GM12878 (cell line): ENCODE measurements around the gene PTPRN2. TPM values are rescaled to one million over a fixed set of nuclear protein-coding genes. Genes with fewer than 3 reads are reported as not detected.

Source experiments
- ATAC-seq: fragments of 200-7000 bp; cut with Tn5 transposase; 3 replicates; pipeline ENCODE4 v1.9.1; 2020; ENCODE audit warnings: mild to moderate bottlenecking, moderate library complexity
- BruUV-seq: library from RNA; stranded (reverse); fragments of 400-500 nt; replicated peaks from 2 replicates; lab custom pipeline; 2021; lab: Mats Ljungman, UMichigan
- CTCF ChIA-PET: fragments of 300-600 bp; sonication (Branson Sonifier 250); formaldehyde crosslinking; extraction: SDS; loops from one replicate; lab custom pipeline; 2021; ENCODE audit warnings: inconsistent platforms; lab: Yijun Ruan, JAX
- POLR2A ChIA-PET: fragments of 350-600 bp; formaldehyde crosslinking; extraction: SDS; loops from one replicate; lab custom pipeline; 2021; ENCODE audit warnings: inconsistent platforms; lab: Charles Lee
- RAD21 ChIA-PET: fragments of 300-600 bp; sonication (Branson Sonifier 250); formaldehyde crosslinking; loops from one replicate; lab custom pipeline; 2023; ENCODE audit warnings: antibody characterized with exemption; ENCODE audit not compliant: unreplicated experiment; lab: Charles Lee
- SMC1A ChIA-PET: fragments of 300-600 bp; sonication (Branson Sonifier 250); formaldehyde crosslinking; loops from one replicate; lab custom pipeline; 2023; ENCODE audit not compliant: unreplicated experiment, uncharacterized antibody; lab: Charles Lee
- DNase-seq: peaks from one replicate; pipeline ENCODE4 v3.0.0-alpha.2; 2011; ENCODE audit warnings: low read depth, low spot score
- FAIRE-seq: peaks from 3 replicates; lab custom pipeline; 2011; peaks lifted over from hg19 to GRCh38; lab: Jason Lieb, UNC
- H2AFZ ChIP-seq: 2 replicates; pipeline ENCODE4 v1.6.0; 2011; ENCODE audit warnings: low read depth, low read length, control low read depth; ENCODE audit not compliant: control insufficient read depth
- H3K27ac ChIP-seq: 2 replicates; pipeline ENCODE4 v1.5.1; 2011; ENCODE audit warnings: control low read depth; ENCODE audit not compliant: control insufficient read depth, insufficient read depth
- H3K27me3 ChIP-seq, 2 experiments: replicated peaks in 1 of 2; 2 replicates each; pipeline versions ENCODE4 v1.6.0 to v1.6.1; 2011; ENCODE audit warnings: low read length in 1 of 2; ENCODE audit not compliant: control insufficient read depth in 2 of 2, insufficient read depth in 2 of 2
- H3K36me3 ChIP-seq, 2 experiments: 2 replicates each; pipeline ENCODE4 v1.5.1; 2011; ENCODE audit warnings: low read length in 1 of 2; ENCODE audit not compliant: control insufficient read depth in 2 of 2, insufficient read depth in 2 of 2
- H3K4me1 ChIP-seq: 2 replicates; pipeline ENCODE4 v1.6.1; 2011; ENCODE audit warnings: mild to moderate bottlenecking, low read length, moderate library complexity, mixed read lengths; ENCODE audit not compliant: control insufficient read depth, insufficient read depth
- H3K4me2 ChIP-seq: 2 replicates; pipeline ENCODE4 v1.6.0; 2011; ENCODE audit warnings: control low read depth; ENCODE audit not compliant: control insufficient read depth, insufficient read depth
- H3K4me3 ChIP-seq: fragments of 200-600 bp; sonication (generic); 2 replicates; pipeline ENCODE4 v1.5.1; 2016
- H3K79me2 ChIP-seq: 2 replicates; pipeline ENCODE4 v1.6.0; 2011; ENCODE audit warnings: low read length; ENCODE audit not compliant: control insufficient read depth, insufficient read depth
- H3K9ac ChIP-seq: 2 replicates; pipeline ENCODE4 v1.8.0; 2011; ENCODE audit warnings: low read length, control low read depth, mixed read lengths; ENCODE audit not compliant: control insufficient read depth, insufficient read depth
- H3K9me3 ChIP-seq: replicated peaks from 3 replicates; pipeline ENCODE4 v1.5.1; 2011; ENCODE audit warnings: mild to moderate bottlenecking, low read length; ENCODE audit not compliant: control insufficient read depth, insufficient read depth
- H4K20me1 ChIP-seq: 2 replicates; pipeline ENCODE4 v1.6.0; 2011; ENCODE audit not compliant: control insufficient read depth, insufficient read depth
- ASH2L ChIP-seq: fragments of 300-600, 200-600 bp; sonication (generic); IDR thresholded peaks from 2 replicates; pipeline ENCODE4 v1.6.1; 2017; ENCODE audit warnings: low read depth, mild to moderate bottlenecking, borderline replicate concordance
- CEBPZ ChIP-seq: fragments of 150-350 bp; IDR thresholded peaks from 2 replicates; pipeline ENCODE4 v1.6.1; 2016; ENCODE audit warnings: low read depth, low read length
- E2F4 ChIP-seq: IDR thresholded peaks from 2 replicates; pipeline ENCODE4 v1.6.1; 2012; ENCODE audit warnings: low read depth, low read length, improper control_type of control experiment
- HDGF ChIP-seq: fragments of 450-650 bp; IDR thresholded peaks from 2 replicates; pipeline ENCODE4 v1.6.1; 2016; ENCODE audit warnings: antibody characterized with exemption
- IKZF1 ChIP-seq: fragments of 450-650 bp; conservative IDR thresholded peaks from 2 replicates; pipeline ENCODE4 v1.6.1; 2017; ENCODE audit warnings: antibody characterized with exemption, mild to moderate bottlenecking
- KDM1A ChIP-seq: fragments of 200-600 bp; sonication (generic); IDR thresholded peaks from 2 replicates; pipeline ENCODE4 v1.6.1; 2016; ENCODE audit warnings: borderline replicate concordance
- SMARCA5 ChIP-seq: fragments of 450-650 bp; IDR thresholded peaks from 2 replicates; pipeline ENCODE4 v1.6.1; 2017; ENCODE audit warnings: mild to moderate bottlenecking
- TAF1 ChIP-seq: IDR thresholded peaks from 2 replicates; pipeline ENCODE4 v1.6.1; 2011; ENCODE audit warnings: mild to moderate bottlenecking, low read depth, low read length, borderline replicate concordance
- TBL1XR1 ChIP-seq: IDR thresholded peaks from 2 replicates; pipeline ENCODE4 v1.6.1; 2012; ENCODE audit warnings: low read depth, low read length, improper control_type of control experiment
- WGBS: methylation state at CpG from one replicate; pipeline ENCODE4 v1.1.6; 2016; ENCODE audit warnings: low lambda C conversion rate; ENCODE audit not compliant: insufficient replicate concordance, insufficient coverage; ENCODE audit errors: missing lambda C conversion rate; 5-methylcytosine and 5-hydroxymethylcytosine counted together
- in situ Hi-C: fragments of 300-500 bp; cut with MboI; formaldehyde crosslinking; loops from 9 replicates; pipeline ENCODE4 v1.14.3; 2018; ENCODE audit warnings: mixed read lengths
- intact Hi-C: fragments of 100-400 bp; cut with micrococcal nuclease; formaldehyde crosslinking; loops from one replicate; pipeline ENCODE4 v1.14.2; 2022; ENCODE audit not compliant: unreplicated experiment
- polyA plus RNA-seq, 11 experiments: library from polyadenylated mRNA; depleted of rRNA in 4 of 11; unstranded in 6 of 11; stranded (reverse) in 5 of 11; fragments of >200 nt; fragmentation: Nextera tagmentation in 4 of 11; fragmentation: Illumina TruSeq in 1 of 11; extraction: Ambion mirVana in 4 of 11; extraction: Trizol in 1 of 11; gene quantifications; 1 replicate in 1 of 11; 2 replicates in 10 of 11; pipeline versions ENCODE4 v1.2.1 to v1.2.3, GENCODE V29; 2011 to 2016; ENCODE audit warnings: inconsistent platforms in 2 of 11, missing spikeins in 2 of 11, low read depth in 1 of 11
- total RNA-seq, 4 experiments: library from RNA; depleted of rRNA in 3 of 4; stranded (reverse); fragments of >200 nt in 3 of 4; fragmentation: Illumina TruSeq in 1 of 4; extraction: Trizol in 1 of 4; gene quantifications; 2 replicates each; pipeline versions ENCODE4 v1.2.1 to v1.2.3, GENCODE V29; 2013 to 2021

Gene PTPRN2
- total and polyA plus RNA-seq, 10 of the 15 experiments (the other 5 are each of a cell fraction or from before 2014, with no cell fraction given): 5.4 TPM; not detected in 9

- 88% methylated on average over 2 of the region's 2 CpGs for WGBS
- intact Hi-C loops: loop anchor here (10.0 kb wide), 1 partner anchor 359 kb away; no protein-coding TSS in a partner anchor
Measured at GRCh38 chr7:158616050-158616449, 28.4 kb upstream of the PTPRN2 start.

GRCh38 chr7:158614700-158615099, 27.1 kb upstream of the PTPRN2 start:
- Histone ChIP-seq H2AFZ (no peak overlapping the region), H3K9me3 (no peaks in the 10 kb centered on the region), H3K4me3 (no peak overlapping the region), H3K4me2 (no peak overlapping the region), H3K79me2 (no peaks in the 10 kb centered on the region), H3K9ac (no peak overlapping the region), H3K27me3 (no peaks in the 10 kb centered on the region), H4K20me1 (no peaks in the 10 kb centered on the region), H3K36me3 (no peaks in the 10 kb centered on the region; a peak in 1 of 4 replicates), H3K27ac (no peak overlapping the region), H3K4me1 (peaks cover 15% of the 10 kb centered on the region)
- intact Hi-C loops (loop anchor here (5.0 to 10.0 kb wide), 2 partner anchors 218 to 360 kb away; no protein-coding TSS in a partner anchor), in situ Hi-C loops (no loop called here)
- BruUV-seq: no TSS peak
- FAIRE-seq (no peak), ATAC-seq (no peak), DNase-seq (no peak)
- CTCF ChIA-PET: interaction anchor here (1.0 to 2.5 kb wide), 5 partner anchors 33 to 362 kb away, joined by 3 to 9 read pairs (median 4); no protein-coding TSS in a partner anchor
- SMC1A ChIA-PET: interaction anchor here (1.0 to 1.5 kb wide), 4 partner anchors 37 to 249 kb away, joined by 3 to 4 read pairs (median 3); no protein-coding TSS in a partner anchor
- WGBS: 5% methylated on average over 1 of the region's 1 CpG
- RAD21 ChIA-PET: interaction anchor here (0.8 to 2.7 kb wide), 2 partner anchors 249 to 362 kb away, joined by 3 to 9 read pairs; no protein-coding TSS in a partner anchor
- POLR2A ChIA-PET: interaction anchor here (1.1 kb wide), 1 partner anchor 77 kb away, joined by 3 read pairs; no protein-coding TSS in a partner anchor
- no peak for TF ChIP-seq TAF1
- TF ChIP-seq TBL1XR1: no peak
- no peak for TF ChIP-seq CEBPZ

More at GRCh38 chr7:158616050-158616449, 28.4 kb upstream of the PTPRN2 start:
- no peaks in the 10 kb centered on the region for H3K27me3 ChIP-seq
- in situ Hi-C loops: no loop called here
- ChIA-PET RAD21 (no interaction called here), CTCF (interaction anchor here (1.2 to 2.5 kb wide), 2 partner anchors 74 to 361 kb away, joined by 3 to 9 read pairs; no protein-coding TSS in a partner anchor), SMC1A (interaction anchor here (0.6 to 1.0 kb wide), 2 partner anchors 116 to 361 kb away, joined by 3 to 5 read pairs; no protein-coding TSS in a partner anchor), POLR2A (no interaction called here)
- no peak for ATAC-seq
- no peak overlapping the region for H3K4me2 ChIP-seq
- no peak overlapping the region for H2AFZ ChIP-seq
- no peaks in the 10 kb centered on the region for H3K9me3 ChIP-seq
- H3K9ac ChIP-seq: no peak overlapping the region
- no peaks in the 10 kb centered on the region; a peak in 1 of 4 replicates for H3K36me3 ChIP-seq
- no peaks in the 10 kb centered on the region for H3K79me2 ChIP-seq
- no peak overlapping the region for H3K4me3 ChIP-seq
- H4K20me1 ChIP-seq: no peaks in the 10 kb centered on the region
- peaks cover 15% of the 10 kb centered on the region for H3K4me1 ChIP-seq
- DNase-seq: no peak
- H3K27ac ChIP-seq: no peak overlapping the region
- BruUV-seq: no TSS peak
- FAIRE-seq: no peak
- no peak for TF ChIP-seq IKZF1
- TF ChIP-seq HDGF: no peak
- TF ChIP-seq SMARCA5: no peak
- no peak for TF ChIP-seq E2F4
- no peak for TF ChIP-seq ASH2L
- TF ChIP-seq KDM1A: no peak
